H1 (cell line): ENCODE data around the gene RIPPLY2. TPM values are rescaled to one million over a fixed set of nuclear protein-coding genes. Genes with fewer than 3 reads are reported as not detected.

Source experiments
- EP300 ChIP-seq, 2 experiments: IDR thresholded peaks; 1 replicate in 1 of 2; 2 replicates in 1 of 2; pipeline ENCODE4 v1.6.1; 2011 to 2012; ENCODE audit warnings: low read depth in 2 of 2, low read length in 2 of 2, mild to moderate bottlenecking in 2 of 2, borderline replicate concordance in 1 of 2, inconsistent platforms in 1 of 2, moderate library complexity in 1 of 2
- FOSL1 ChIP-seq: IDR thresholded peaks from 2 replicates; pipeline ENCODE4 v1.6.1; 2011; ENCODE audit warnings: mild to moderate bottlenecking, low read depth, low read length, moderate library complexity; ENCODE audit not compliant: insufficient read depth
- JUND ChIP-seq: IDR thresholded peaks from 2 replicates; pipeline ENCODE4 v1.6.1; 2011; ENCODE audit warnings: mild to moderate bottlenecking, improper control_type of control experiment, low read length
- polyA plus RNA-seq, 7 experiments: library from polyadenylated mRNA; depleted of rRNA in 3 of 7; stranded (reverse) in 5 of 7; unstranded in 2 of 7; fragments of >200 nt in 5 of 7; fragments of 200-250 nt in 2 of 7; gene quantifications; 1 replicate in 5 of 7; 2 replicates in 1 of 7; 4 replicates in 1 of 7; pipeline versions ENCODE4 v1.2.1 to v1.2.3, GENCODE V29; 2011 to 2013; ENCODE audit warnings: missing spikeins in 2 of 7, mixed read lengths in 2 of 7
- total RNA-seq: library from RNA; stranded (reverse); fragmentation: NEBNext Ultra II Directional; extraction: Animal tissue kit (Norgen Biotek cat#: 25700); gene quantifications from 2 replicates; pipeline ENCODE4 v1.2.1, GENCODE V29; 2021

The RIPPLY2 gene
- total and polyA plus RNA-seq, 2 of the 8 experiments (the other 6 are each of a cell fraction or from before 2014, with no cell fraction given) = 0.74 to 1.5 TPM

- TF ChIP-seq JUND (no peak), EP300 (IDR thresholded peaks at IDR 0.05; ENCODE audit: borderline replicate concordance in 1 of 2, low read depth in 2 of 2, low read length in 2 of 2) (no peak), FOSL1 (no peak)
These were observed 20.7 kb downstream of the RIPPLY2 start (continued) for GRCh38 chr6:83873869-83874268.
